HG03060 (cell line): ENCODE measurements around the gene OSBPL6.

Experiments used
- ATAC-seq: cut with Tn5 transposase; IDR thresholded peaks from one replicate; pipeline ENCODE4 v1.9.1; 2021; ENCODE audit warnings: low read depth, moderate number of reproducible peaks; ENCODE audit not compliant: unreplicated experiment

Gene OSBPL6

DNA sequence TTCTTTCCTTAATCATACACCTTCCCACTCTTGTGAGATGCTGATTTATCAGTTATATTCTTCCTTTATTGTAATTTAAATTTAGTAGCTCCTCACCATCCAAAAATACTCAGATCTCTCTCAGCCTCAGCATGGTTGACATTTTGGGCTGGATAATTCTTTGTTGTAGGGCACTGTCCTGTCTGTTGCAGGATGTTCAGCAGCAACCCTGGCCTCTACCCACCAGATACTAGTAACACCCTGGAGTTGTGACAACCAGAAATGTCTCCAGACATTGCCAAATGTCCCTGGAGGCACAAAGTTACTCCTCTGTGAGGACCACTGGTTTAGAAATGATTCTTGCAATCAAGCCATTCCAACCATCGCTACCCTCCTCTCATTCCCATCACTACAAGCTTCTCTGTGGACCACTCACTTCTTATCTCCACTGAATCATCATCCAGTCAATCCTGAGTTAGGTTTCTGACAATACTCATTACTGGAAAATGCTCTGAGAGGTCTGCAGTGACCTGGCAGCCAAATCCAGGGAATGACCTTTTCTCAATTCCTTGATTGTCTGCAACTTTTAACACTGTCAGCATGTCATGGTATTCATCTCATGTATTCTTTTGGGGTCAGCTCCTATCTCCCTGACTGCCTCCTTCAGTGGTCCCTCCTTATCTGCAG, 43.3 kb downstream of the OSBPL6 start:
- ATAC-seq: no peak

DNA sequence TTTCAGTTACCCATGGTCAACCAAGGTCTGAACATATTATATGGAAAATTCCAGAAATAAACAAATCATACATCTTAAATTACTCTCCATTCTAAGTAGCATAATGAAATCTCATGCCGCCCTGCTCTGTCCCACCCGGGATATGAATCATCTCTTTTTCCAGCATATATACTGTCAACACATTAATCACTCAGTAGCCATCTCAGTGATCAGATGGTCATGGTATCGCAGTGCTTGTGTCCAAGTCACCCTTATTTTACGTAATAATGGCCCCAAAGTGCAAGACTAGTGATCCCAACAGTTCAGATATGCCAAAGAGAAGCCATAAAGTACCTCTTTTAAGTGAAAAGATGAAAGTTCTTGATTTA, 43.8 kb downstream of the OSBPL6 start:
- no peak for ATAC-seq

DNA sequence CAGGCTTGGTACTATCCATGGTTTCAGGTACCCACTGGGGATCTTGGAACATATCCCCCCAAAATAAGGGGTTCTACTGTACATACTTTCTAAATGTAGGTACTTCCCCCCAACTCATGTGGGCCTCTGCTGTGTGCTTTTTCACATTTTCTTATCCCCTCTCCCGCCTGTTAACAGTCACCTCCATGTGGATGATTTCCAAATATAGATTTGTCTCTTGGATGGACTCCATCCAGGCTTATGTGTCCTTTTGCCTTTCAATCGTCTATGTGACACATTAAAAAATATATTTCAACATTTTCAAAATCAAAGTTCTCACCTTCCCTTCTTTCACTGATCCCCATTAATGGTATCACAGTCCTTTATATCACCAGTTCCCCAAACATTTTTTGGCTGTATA, 44.4 kb downstream of the OSBPL6 start:
- ATAC-seq: no peak

DNA sequence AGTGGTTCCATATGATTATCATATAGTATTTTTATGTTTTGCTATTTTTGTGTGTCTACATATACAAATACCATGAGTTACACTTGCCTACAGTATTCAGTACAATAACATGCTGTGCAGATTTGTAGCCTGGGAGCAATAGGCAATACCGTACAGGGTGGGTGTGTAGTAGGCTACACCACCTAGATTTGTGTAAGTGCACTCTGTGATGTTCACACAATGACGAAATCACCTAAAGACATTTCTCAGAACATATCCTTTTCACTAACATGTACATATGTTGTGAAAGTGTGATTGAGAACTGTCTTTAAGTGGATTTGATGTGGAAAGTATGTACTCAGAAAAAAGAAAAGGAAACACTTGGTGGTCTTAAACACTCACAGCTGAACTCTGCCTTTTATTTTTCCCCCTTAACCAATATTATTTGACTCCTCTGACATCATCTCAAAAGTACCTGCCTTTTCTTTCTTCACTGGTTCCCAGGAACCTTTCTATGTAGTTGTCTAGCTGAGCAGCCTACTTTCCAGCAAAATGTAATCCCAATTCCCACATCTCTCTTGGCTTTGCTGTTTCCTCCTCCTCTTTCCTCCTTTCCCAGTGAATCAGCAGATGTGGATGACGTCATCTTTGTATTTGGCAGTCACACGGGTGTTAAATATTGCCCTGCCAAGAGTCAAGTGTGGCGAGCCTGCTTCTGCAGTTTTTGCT, 47.7 kb downstream of the OSBPL6 start:
- ATAC-seq: no peak

DNA sequence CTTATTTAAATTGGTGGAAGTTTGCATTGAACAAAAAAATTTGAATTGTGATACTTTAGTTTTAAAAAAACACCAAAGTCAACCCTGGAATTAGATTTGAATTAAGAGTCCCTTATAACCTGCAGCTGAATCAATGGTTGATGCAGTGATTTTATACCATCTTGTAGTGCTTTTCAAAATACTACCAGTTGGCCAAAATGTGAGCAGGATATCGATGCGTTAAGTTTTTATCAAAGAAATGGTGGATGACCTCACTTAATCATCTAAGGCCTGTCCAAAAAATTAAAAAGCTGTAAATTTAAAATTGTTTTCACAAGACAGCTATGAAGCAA, 48.2 kb downstream of the OSBPL6 start:
- no peak for ATAC-seq

DNA sequence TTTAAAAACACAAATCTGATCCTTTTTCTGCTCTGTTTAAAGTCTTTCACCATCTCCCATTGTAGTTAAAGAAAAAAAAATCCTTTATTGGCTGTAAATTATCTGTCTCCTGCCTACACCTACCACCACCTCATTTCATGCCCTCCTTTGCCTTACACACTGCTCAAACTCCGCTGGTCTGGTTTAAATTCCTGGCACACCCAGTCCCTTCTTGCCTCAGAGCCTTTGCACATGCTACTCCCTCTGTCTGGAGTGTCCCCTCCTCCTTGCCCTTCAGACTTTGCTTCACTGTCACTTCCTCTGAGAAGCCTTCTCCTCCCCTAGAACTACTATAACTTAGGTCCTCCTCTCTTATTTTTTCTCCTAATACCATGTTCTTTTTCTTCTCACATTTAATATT, 49.6 kb downstream of the OSBPL6 start:
- ATAC-seq: no peak

DNA sequence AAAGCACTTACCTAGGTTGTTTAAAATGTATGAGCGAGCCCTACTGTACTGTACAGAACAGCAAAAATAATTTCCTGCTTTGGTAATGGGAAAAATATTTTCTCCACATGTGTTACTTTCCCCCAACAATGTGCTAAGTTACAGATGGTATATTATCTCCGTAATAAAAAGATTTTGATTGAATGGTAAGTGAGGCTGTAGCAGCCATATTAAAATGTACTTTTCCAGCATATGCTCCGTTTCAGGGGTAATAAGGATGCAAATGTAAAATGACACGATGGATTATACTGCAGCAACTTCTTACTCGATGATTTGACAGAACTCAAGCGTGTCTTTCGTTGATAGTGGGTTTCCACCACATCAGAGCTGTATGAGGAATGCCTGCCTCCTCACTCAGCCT, 50.5 kb downstream of the OSBPL6 start:
- no peak for ATAC-seq

DNA sequence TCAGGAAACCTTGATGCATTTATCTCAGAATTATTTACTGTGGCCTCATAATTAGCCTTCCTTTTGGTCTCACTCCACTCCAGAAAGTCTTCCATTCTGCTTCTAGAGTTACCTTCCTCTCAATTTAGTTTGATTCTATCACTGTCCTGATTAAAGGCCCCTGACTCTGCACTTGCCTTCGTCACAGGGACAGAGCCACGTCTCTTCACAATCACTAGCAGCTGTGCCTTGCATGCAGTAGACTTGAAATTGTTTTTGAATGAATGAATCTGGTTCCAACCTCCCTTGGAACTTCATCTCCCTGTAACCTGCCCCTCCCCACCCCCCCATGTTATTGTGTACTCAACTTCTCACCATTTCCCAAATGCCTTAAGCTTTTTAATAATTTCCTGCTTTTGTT, 52.4 kb downstream of the OSBPL6 start:
- ATAC-seq: no peak

DNA sequence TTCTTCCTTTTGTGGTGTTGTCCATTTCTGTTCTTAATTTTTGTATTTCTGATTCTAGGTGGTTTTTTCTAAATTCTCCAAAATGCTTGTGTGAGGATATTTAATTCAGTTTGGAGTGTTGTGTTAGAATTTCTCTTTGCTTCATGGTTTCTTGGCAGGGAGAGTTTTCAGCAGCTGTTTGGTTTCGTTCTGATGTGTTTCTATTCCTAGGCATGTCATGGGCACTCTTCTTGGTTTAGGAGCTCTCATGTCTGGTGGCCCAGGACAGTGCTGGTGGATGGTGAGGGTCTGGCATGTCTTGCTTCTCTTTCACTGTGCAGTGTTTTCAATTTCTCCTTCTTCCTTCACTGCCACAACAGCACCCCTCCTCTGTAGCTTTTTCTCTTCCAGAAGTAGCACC, 52.9 kb downstream of the OSBPL6 start:
- no peak for ATAC-seq

DNA sequence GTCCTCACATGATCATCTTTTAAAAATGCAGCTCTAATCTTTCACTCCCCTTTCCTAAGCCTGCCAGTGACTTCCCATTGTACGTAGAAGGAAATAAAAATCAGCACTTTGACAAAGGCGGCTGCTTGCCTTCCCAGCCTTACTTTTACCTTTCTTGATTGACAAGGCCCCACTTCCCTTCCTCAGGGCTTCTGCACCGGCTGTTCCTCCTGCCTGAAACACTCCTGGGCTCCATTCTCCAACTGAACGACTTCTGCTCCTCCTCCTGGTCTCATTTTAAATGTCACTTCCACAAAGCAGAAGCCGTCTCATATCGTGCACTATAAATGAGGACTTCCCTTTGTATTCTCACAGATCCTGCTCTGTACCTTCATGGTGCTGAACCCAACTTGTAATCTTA, 56.1 kb downstream of the OSBPL6 start:
- ATAC-seq: no peak

DNA sequence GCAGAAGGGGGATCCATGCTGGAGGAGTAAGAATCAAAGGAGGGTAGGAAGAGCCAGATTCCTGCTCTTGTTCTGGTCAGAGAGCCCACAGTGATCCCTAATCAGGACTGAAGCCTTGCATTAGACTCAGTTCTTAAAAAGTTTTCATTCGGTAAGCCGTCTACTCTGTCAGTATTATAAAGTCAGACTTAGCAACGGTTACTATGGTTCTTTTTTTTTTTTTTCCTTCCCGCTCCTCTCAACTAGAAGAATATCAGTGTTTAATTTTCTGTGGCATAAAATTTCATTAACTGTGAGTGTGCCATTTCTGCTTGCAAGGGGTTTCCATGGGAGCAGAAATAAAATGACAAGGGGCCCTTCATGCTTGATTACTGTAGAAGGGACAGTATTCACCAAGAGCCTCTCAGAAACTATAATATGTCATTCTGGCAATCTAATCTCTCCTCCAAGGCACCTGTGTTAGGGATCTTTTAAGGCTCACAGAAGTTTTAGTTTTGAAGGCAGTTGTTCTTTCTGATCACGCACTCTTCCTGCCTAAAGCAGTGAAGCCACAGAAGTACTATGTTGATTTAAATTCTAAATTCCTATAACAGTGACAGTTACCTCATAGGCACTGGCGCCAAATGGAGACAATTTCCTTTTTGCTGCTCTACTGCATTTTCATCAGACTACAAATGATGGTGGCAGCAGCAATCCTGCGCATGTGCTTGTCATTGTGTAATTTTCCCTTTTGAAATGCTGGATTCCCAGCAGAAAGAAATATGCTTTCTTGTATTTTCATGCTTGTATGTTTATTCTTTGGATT, 57.0 kb downstream of the OSBPL6 start:
- ATAC-seq: no peak

DNA sequence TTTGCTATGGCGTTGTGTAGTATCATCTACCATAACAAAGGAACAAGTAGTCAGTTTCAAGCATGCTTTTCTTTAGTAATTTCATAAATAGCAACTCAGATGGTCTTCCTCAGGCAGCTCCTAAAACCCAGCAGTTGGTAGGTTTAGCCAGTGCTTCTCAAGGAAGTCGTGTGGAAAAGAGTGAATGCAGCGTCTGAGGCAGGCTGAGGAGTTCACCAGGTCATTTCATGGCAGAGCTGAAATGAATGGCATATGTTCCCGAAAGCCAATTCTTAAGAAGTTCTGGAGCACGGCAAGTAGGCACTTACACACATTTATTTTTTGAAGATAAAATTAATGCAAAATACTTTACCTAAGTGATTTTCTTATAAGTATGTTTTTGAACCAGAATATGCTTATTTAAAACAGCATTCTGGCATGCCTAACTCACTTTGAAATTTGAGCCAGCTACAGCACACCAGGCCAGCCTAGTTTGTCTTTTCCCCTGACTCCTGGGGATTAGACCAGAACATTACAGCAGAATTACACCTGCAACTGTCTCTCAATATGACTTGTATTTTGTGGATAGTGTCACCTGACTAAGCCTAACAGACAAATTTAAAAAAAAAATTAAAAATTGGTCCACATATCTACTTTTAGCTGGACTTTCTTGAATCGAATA, 62.2 kb downstream of the OSBPL6 start:
- ATAC-seq: no peak

DNA sequence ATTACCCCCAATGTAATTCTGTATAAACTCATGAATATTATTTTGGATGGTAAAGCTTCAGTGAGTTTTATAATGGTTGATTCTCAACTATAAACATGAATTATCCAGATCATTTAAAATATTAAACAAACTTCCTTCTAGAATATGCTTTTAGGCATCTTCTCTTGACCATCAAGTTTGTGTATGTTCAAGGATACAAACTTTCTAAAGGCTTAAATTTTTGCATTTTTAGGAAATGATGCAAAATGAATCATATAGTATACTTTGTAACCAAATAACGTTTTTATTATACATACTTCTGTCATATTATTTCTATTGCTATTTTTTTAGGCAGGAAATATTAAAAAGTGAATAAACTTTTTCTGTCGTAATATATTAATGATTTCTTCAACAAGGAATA, 62.8 kb downstream of the OSBPL6 start:
- no peak for ATAC-seq

DNA sequence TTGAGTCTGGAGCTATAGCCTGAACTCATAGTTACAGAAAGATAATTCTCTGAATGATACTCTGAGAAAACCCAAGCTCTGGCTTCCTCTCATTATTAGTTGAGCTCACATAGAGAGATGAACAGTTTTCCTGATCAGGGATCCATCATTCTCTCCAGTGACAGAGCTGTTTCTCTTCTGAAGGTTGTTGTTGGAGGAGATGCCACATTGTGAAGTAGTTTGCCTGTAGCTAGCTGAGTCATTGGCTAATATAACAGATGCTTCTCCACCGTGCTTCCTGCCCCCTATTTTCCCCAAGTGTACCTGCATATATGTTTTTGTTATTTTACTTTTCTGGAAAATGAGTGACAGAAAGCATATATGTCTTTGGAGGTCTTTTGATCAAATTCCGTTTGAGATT, 64.6 kb downstream of the OSBPL6 start:
- ATAC-seq: no peak

DNA sequence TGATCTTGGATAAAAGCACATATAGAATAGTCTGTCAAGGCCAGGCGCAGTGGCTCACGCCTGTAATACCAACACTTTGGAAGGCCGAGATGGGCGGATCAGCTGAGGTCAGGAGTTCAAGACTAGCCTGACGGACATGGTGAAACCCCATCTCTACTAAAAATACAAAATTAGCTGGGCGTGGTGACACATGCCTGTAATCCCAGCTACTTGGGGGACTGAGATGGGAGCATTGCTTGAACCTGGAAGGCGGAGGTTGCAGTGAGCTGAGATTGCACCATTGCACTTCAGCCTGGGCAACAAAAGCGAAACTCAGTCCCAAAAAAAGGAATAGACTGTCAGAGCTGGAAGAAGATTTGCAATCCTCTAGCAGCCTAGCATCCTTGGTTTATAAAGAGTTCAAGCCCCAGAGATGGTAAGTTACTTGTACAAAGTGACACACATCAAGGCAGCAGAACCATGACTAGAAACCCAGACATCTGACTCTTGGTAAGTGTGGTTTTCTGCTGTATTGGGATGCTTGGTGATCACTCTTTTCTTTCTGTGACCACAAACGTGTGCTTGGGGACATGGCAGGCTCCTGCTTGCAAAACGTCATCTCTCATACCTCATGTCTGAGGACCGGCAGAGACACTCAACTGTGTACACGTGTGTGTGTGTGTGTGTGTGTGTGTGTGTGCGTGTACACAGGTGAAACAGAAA, 69.0 kb downstream of the OSBPL6 start:
- ATAC-seq: no peak

DNA sequence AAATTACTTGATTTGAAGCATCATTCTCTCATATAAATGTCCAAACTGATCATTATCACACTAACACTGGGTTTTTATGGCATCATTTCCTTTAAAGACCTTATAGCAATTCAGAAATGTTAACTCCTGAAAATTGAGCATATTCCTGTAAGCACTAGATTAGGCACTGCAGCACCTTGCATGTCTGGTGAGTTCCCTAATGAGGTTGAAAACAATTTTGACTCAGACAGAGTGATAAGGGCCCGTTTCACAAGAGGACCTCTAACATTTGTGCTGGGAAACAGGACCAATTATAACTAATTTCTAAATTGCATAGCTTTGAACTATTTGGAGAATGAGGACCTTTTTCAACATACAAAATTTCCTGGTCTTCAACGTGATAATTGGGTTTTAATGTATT, 69.9 kb downstream of the OSBPL6 start:
- no peak for ATAC-seq

DNA sequence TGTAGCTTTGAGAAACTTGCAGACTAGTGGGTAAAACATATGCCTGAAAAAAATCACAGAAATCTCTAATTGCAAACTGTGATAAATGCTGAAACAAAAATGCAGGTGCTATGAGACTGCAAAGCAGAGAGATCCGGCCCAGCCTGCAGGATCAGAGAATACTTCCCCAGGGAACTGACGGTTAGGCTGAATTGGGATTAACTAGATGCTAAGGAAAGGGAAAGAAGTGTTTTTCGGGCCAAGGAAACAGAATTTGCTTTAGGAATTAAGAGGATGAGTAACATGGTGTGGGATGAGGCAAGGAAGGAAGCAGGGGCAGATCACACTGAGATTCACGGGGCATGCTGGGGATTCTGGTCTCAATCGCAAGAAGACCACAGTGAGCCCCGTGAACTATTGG, 71.5 kb downstream of the OSBPL6 start:
- ATAC-seq: no peak

DNA sequence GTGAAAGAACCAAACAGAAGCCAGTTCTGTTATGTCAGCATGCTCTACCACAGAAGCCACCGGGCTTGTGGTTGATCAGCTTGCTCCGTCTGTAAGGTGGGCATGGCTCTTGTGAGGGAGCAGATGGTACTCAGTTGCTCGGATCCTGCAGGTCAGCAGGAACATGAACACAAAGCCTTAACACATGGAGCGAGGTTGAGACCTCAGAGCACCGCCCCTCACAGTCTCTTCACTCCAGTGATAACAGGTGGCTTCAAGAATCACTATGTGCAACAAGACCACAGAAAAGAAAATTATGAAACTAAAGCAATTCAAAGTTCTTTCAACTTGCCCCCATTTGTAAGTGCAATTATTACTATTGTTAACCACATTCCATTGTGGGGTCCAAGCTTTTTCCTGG, 72.1 kb downstream of the OSBPL6 start:
- no peak for ATAC-seq

DNA sequence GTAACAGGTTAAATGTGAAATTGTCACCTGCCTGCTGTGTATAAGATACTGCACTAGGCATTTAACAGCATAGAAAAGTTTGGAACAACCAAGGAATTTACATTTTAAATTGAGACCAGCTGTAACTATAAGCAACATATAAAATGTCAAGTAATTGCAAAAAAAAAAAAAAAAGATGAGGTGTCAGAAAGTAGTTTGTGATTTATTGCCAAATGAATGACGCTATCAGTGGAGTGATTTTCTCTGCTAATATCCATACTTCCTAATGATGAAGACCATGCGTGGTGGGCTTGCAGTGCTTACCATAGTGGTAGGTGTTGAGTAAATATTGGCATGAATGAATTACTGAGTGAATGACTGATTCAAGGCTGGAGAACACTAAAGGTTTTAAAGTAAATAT, 73.3 kb downstream of the OSBPL6 start:
- no peak for ATAC-seq

DNA sequence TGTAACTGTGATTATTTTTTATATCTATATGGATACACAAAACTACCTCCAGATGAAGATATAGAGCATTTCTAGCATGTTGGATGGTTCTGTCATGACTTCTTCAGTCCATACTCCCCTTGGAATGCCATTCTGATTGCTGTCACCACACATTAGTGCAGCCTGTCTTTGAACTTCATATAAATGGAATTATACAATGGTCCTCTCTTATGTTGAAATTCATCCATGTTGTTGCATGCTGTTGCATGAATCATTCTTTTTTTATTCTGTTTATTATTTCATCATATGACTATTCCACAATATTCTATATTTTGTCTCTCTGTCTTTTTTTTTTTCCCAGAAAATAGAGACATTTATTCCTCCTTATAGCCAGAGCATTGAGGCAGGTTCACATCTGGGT, 74.1 kb downstream of the OSBPL6 start:
- no peak for ATAC-seq
